HG03025 (cell line): ENCODE measurements around the gene AKAP8L.
A peak's percentile ranks its signal among the peaks of the same experiment; 100 is the strongest.

Experiments
- ATAC-seq: cut with Tn5 transposase; IDR thresholded peaks from one replicate; pipeline ENCODE4 v1.9.1; 2021; ENCODE audit warnings: mild to moderate bottlenecking, moderate library complexity; ENCODE audit not compliant: unreplicated experiment, low FRiP score

The AKAP8L gene, protein sequence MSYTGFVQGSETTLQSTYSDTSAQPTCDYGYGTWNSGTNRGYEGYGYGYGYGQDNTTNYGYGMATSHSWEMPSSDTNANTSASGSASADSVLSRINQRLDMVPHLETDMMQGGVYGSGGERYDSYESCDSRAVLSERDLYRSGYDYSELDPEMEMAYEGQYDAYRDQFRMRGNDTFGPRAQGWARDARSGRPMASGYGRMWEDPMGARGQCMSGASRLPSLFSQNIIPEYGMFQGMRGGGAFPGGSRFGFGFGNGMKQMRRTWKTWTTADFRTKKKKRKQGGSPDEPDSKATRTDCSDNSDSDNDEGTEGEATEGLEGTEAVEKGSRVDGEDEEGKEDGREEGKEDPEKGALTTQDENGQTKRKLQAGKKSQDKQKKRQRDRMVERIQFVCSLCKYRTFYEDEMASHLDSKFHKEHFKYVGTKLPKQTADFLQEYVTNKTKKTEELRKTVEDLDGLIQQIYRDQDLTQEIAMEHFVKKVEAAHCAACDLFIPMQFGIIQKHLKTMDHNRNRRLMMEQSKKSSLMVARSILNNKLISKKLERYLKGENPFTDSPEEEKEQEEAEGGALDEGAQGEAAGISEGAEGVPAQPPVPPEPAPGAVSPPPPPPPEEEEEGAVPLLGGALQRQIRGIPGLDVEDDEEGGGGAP

DNA sequence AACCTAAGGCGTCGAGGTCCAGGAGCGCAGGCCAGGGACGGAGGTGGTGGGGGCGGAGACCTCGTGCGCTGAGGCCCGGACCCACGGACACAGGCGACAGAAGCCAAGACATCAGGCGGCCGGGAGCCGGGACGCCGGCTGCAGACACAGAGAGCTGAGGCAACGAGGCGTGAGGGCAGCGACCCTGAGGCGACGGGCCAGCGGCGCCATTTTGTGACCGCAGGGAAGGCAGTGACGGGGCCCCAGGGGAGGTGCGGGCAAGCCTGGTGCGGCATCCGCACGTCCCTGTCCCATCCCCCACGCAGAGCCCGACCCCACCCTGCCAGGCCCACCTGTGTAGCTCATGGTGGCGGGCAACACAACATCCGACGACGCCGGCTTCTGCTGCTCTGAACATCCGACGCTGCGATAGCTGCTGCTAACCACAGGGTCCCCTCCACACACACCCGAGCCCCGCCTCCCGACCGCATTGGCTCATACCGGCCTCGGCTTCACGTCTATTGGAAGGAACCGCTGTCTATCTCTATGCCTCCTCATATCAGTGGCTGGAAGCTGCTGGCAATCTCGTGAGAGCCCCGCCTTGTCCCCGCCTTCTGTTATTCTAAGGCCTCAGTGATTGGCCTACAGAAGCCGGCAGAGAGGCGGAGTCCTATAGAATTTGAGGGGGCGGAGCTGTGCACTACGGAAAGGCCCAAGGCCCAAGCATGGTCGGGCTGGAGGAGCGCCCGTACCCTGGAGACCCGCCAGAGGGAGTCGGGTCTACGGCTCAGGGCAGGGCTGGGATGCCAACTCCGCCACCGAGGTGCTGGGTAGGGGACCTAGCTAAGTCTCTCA is at the start of gene AKAP8L:
AKAP8L (minus strand) TSS at position 410 of the 834 bp plus-strand sequence; CDS start at position 345, 65 bp downstream.
- ATAC-seq = peak; percentile 95

DNA sequence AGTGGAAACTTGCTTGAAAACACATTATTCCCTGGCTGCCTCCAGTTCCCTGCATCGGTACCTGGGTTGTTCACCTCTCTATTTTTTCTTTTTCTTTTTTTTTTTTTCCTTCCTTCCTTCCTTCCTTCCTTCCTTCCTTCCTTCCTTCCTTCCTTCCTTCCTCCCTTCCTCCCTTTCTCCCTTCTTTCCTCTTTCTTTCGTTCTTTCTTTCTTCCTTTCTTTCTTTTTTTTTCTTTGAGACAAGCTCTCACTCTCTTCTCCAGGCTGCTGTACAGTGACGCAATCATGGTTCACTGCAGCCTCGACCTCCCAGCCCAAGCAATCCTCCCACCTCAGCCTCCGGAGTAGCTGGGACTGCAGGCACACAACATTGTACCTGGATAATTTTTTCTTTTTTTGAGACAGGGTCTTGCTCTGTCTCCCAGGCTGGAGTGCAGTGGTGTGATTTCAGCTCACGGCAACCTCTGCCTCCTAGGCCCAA is 49.0 kb upstream of the AKAP8L start:
- ATAC-seq = no peak

DNA sequence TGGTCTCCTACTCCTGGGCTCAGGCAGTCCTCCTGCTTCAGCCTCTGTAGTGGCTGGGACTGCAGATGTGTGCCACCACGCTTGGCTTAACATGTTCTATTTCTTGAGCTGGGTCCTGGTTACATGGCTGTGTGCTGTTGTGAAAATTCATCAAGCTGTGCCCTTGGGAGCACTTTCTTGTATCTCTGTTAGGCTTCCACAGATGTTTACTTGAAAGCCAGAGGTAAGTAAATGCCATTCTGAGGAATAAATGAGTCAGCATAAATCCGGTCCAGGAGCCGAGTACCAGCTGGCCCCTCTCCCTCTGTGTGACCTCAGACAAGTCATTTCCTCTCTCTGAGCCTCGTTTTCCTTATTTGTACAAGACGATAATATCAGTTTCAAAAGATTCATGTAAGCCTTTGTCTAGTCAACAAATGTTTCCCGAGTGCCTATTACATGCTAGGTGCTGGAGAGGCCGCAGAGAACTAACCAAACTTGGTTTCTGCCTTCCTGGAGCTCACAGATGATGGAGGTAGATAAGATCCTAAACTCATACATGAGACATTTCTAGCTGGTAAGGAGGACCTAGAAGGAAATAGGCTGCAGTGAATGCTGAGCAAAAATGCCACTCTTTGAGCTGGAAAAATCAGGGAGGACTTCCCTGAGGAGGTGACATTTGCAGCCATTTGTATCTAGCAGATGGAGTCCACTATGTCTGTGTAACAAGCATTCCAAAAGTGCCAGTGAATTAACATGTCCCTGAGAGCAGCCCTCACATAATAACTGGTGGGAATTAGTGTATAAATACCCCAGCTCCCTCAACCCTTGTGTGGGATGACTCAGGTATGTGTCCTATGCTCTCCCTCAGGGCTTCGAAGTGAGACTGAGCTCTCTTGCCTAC is 48.3 kb upstream of the AKAP8L start:
- no peak for ATAC-seq

DNA sequence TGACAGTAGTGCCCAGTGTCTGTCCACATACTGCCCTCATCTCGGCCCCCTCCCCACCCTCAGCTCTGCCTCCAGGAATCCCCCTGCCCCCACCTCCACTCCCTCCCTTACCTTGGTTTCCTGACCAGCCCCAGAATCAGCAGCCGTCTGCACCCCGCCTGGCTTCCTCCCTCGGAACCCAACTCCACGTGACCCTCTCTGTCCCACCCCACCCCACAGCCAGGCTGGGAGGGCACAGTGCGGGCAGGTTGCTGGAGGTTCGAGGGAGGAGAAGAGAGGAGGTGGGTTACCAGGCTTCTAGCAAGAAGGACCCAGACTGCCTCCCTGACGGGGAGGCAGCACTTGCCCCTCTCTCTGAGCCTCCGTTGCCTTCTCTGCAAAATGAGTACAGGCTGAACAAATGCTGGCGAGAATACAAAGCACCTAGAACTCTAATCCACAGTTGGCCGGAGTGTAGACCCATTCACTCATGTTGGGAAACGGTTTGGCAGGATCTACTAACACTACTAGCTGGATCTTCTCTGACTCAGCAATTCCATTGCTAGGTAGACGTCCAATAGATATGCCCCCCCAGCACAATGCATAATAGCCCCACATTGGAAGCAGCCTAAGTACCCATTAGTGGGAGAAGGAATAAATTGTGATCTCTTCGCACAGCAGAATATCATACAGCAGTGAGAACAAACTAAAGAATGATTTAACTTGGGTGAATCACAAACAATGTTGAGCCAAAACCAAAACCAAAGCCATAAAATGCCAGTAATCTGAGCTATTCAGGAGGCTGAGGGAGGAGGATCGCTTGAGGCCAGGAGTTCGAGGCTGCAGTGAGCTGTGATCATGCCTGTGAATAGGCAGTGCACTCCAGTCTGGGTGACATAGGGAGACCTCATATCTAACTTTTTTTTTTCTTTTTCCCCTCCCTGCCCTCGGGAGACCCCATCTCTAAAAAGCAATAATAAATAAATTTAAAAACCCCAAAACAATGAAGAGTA is 45.9 kb upstream of the AKAP8L start, which contains the start of gene RASAL3:
RASAL3 (minus strand) TSS at position 151 of the 992 bp plus-strand sequence. CDS start 186 bp downstream, outside the sequence.
- no peak for ATAC-seq

DNA sequence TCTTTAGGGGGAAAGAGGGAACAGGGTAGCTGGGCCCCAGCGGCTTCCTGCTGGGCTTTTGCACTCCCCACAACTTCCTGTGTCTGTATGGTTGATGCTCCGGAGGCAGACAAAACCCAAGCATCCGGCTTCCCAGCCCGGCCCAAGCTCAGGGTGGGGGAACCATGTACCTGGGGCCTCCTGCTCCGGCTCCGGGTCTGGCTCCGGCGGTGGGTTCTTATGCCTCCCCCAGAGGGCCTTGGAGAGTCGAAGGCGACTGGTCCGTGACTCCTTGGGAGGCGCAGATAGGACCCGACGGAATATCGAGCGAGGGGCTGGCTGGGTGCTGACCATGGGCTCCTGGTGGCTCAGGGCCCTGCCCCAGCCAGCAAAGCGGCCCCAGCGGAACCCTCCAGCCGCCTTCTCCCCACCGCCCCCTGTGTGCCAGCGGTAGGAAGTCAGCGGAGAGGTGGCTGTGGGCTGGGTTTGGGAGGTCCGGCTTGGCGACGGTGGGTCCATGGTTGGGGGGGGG is 45.1 kb upstream of the AKAP8L start:
- ATAC-seq = no peak

DNA sequence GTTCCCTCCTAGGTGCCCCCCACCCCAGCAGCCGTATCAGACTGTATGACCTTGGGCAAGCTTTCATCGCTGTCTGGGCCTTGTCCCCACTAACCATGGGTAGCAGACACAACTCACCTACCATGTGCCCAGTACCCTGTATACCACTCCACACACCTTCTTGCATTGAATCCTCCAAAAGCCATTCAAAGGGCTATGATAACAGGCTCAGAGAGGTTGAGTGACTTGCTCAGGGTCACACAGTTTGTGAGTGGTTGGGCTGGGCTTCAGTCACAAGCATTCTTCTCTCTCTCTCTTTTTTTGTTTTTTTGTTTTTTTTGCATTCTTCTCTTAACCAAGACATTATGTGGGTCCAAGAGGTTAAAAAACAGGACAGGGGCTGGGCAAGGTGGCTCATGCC is 42.9 kb upstream of the AKAP8L start:
- no peak for ATAC-seq

DNA sequence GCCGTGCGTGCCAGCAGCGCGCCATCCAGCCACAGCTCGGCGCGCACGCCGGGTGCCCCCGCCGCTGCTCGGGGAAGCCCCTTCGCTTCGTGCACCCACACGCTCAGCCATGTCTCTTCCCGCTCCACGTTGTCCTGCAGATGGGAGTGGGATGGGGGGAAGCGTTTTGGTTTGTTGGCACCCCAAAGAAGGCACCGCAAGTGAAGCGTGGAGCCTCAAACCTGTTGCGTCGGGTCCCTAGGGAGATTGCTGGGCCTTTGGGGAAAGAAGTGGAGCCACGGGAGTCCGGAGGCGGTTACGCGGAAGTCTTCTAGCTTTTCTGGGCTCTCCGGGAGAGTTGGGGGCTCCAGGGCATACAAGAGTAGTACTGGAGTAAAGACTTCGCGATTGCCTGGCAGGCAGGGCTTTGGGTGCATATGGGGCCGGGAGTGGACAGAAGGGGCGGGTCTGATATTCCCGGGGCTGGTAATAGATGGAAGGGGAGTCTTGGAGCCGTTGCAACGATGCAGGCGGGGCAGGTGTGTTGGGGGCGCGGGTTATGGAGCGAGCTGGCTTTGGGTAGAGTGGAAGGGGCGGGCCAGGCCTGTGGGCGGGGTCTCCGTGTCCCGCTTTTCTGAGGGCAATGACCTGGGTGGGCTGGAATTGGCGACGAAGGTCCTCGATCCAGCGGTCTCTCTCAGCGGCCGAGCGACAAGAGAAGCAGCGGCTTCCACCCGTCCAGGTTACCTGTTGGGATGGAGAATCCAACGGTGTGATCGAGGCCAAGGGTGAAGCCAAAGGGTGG is 39.1 kb upstream of the AKAP8L start:
- ATAC-seq = no peak

DNA sequence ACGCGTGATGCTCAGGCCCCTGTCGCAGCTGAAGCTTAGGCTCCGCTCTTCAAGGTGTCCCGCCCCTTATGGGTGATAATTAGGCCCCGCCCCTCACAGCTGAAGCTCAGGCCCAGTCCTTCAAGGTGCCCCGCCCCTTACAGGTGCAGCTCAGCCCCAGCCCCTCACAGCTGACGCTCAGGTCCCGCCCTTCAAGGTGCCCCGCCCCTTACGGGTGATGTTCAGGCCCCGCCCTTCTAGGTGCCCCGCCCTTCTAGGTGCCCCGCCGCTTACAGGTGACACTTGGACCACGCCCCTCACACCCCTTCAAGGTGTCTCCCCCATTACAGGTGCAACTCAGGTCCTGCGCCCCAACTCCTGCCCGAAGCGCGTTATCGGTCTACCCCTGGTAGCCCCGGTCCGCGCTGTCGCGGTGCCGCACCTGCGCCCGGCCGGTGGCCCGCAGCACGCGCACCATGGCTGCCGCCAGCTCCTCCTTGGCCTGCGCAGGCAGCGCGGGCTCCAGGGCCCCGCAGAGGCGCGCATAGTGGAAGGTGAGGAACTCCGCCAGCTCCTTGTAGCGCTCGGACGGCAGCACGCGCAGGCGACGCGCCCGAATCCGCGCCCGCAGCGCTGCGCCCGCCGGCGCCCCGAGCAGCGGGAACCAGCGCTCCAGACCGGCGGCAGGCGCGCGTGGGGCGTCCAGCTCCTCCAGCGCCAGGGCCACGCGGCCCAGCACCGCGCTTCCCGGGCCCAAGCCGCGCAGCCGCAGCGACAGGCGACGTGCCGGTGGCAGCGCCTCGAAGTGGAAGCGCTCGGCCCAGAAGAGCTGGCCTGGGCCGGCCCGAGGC is 38.3 kb upstream of the AKAP8L start:
- ATAC-seq = no peak

DNA sequence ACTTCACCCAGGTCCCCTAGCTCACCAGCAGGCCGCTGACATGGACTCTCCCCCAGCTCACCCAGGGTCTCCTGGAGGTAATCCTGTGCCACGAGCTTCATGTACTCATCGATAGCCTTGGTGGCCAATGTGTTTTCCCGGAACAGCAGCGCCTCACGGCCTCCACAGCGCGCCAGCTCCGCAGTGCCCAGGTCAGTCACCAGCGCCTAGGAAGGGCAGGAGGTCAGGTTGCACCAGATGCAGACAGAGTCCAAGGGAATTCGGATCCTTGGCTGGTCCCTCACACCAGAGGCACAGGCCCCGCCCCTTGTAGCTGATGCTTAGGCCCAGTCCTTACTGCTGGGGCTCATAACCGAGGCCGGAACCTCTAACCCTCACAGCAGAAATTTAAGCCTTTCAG is 37.7 kb upstream of the AKAP8L start:
- ATAC-seq = no peak

DNA sequence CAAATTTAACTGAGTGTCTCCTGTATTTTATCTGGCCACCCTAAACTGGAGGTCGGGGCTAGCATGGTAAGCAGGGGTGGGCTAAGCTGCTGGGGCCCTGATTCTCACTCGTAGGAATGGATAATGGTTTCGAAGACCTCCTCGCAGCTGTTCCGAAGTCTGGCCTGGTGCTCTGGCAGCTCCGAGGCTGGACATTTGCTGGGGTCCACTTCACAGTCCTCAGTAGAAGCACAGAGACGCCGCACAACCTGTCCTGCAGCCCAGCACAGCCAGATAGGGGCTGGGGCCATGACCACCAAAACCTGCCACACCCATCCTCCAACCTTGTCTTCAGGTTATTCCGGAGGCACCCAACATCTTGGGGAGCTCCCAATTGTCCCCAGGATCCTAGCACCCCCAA is 37.2 kb upstream of the AKAP8L start:
- no peak for ATAC-seq

DNA sequence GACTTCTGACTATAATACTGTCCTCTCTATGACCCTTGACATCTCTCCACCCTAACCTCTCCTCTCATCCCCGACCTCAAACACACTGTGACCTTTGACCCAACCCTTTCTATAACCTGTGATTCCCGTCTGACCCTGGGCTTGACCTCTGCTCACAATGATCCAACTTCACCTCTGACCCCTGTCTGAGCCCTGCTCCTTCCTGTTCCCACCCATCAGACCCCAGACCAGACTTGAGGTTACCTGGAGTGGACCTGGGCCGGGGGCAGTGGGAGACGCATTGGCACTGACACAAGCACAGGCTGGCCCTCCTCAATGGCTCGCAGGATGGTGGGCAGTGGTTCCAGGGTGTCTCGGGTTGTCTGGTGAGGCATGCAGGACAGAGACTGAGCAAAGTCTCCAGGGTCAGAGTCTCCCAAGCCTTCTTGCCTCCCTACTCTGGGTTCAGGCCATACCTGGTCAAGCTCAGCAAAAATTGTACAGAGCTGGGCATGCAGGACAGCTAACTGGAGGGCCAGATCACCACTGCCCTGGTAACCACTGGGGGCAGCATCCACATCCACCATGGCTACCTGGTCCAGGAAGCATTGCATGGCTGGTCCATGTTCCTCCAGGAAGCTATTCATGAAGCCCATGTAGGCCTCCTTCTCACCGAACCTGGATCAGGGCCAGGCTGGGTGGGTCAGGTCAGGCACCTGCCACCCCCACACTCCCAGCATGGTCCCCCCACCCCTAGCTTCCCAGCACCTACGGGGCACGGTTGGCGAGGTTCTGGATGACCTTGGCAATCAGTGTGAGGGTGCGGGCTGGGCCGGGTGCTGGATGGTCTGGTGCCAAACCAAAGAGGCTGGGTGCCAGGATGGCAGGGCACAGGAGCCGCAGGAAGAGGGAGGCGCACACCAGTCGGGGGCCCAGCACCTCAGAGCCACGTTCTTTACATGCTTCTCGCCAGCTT is 35.4 kb upstream of the AKAP8L start:
- no peak for ATAC-seq

DNA sequence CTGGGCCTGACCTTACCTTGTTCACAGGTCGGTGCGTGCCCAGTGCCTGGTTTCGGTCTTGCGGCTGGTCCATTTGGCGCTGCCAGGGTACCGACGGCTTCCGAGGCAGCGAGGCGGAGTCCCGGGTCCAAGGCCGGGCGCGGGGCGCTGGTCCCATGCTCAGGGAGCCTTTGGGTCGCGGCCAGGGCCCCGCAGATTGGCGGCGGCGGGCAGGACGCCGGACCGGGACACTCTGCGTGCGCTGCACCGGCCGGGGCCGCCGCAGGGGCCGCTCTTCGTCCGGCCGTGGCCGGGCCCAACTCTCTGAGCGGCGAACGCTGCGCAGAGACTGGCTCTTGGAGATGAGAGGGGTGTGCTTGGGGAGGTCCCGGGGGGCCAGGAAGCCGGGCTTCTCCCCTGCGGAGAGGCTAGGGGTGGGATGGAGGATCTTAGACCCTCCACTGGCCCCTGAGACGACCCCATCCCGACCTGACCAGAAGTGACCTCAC is 34.3 kb upstream of the AKAP8L start:
- no peak for ATAC-seq

DNA sequence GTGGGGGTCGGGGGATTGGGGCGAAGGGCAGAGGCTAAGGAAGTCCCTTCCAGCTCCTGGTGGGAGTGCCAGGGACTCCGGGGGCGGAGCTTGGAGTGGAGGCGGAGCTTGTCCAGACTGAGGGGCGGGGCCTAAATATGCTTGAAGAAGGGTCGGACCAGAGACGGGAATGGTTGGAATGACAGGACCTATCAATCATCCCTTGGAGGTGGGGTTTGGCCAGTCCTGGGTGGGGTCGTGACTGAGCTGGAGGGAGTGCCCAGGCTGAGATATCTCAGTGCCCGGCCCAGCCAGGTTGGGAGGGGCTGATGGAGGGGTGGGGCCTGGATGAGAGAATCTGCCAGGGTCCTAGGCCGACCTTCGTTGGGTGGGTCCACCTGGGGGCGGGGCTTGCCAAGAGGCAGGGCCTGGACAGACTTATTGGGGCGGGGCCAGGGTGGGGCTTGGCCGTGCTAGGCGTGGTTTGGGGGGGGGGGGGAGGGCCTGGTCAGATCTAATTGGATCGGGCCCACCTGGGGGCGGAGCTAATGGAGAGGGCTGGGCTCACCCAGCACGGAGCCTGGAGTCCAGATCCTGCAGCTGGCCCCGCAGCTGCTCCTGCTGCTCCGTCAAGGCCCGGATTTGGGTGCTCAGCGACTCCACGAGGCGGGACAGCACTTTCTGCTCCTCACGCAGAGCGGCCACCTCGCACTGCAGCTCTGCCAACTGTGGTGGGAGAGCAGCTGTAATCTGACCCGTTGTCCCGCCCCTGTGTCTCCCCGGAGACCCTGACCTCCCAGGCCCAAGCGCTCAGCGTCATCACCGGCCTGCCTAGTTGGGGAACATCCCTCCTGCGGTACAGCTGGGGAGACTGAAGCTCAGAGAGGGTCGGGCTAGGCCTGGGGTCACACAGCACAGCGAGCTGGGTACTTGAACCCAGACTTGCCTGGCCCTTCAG is 33.6 kb upstream of the AKAP8L start:
- ATAC-seq = no peak

DNA sequence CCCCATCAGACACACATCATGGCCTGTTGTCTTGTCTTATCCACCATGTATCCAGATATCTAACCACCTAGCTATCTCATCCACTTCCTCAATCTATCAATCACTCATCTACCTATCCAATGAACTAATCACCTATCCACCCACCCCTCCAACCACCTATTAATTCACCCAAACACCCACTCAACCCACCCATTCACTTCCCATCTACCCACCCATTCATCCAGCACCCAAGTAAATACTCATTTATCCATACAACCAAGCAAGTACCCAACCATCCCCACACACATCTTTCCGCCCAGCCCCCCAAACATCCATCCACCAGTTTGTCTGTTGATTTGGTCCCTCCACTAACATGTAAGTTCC is 31.7 kb upstream of the AKAP8L start:
- ATAC-seq = no peak
